Measurements from ENCODE around the gene IDUA. TPM values are rescaled to one million over a fixed set of nuclear protein-coding genes. Genes with fewer than 3 reads are reported as not detected.

Gene IDUA
- total and polyA plus RNA-seq, 9 donors: 11.4 to 21.0 (median 14.0) TPM

- H3K9me3 ChIP-seq (replicated peaks; ENCODE audit: control insufficient read depth, low read depth, low read length): no peaks in the 10 kb centered on the region
- no peak overlapping the region for H3K27ac ChIP-seq (ENCODE audit: low read length)
- no peak overlapping the region for H3K4me3 ChIP-seq (ENCODE audit: low read length)
- H3K36me3 ChIP-seq (ENCODE audit: control insufficient read depth, insufficient read depth, low read length): no peaks in the 10 kb centered on the region
- DNase-seq: no peak
- H3K27me3 ChIP-seq (ENCODE audit: control insufficient read depth, insufficient read depth, low read length): peaks cover 3% of the 10 kb centered on the region
- peaks cover 4% of the 10 kb centered on the region for H3K4me1 ChIP-seq (ENCODE audit: control insufficient read depth, insufficient read depth, low read length)
- 14% methylated on average over 10 of the region's 20 CpGs for WGBS (ENCODE audit: insufficient coverage)
These were observed 7.7 kb upstream of the IDUA start for GRCh38 chr4:978957-979701.

DNA sequence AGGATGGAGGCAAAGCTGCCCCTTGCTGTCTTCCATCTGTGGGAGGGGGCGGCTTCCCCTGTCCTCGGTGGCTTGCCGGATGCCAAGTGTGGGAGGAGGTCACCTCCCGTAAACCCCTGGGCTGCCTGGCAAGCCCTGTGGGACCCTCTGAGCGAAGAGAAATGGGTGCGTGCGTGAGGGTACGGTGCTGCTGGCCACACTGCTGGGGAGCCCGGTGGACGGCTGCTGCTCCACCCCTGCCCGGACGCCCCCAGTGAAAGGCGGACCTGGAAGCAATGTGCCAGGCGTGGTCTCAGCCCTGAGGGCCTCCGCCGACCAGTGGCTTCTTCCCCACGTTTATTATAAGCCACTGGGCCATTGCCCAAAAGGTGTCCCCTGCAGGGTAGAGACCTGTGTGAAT is 4.6 kb upstream of the IDUA start:
- Histone ChIP-seq H3K36me3 (ENCODE audit: control insufficient read depth, insufficient read depth, low read length) (no peaks in the 10 kb centered on the region), H3K27me3 (ENCODE audit: control insufficient read depth, insufficient read depth, low read length) (peaks cover 3% of the 10 kb centered on the region), H3K4me1 (ENCODE audit: control insufficient read depth, insufficient read depth, low read length) (peaks cover 18% of the 10 kb centered on the region), H3K9me3 (replicated peaks; ENCODE audit: control insufficient read depth, low read depth, low read length) (no peaks in the 10 kb centered on the region), H3K4me3 (ENCODE audit: low read length) (no peak overlapping the region), H3K27ac (ENCODE audit: low read length) (no peak overlapping the region)
- 83% methylated on average over 17 of the region's 17 CpGs for WGBS (ENCODE audit: insufficient coverage)
- no peak for DNase-seq

DNA sequence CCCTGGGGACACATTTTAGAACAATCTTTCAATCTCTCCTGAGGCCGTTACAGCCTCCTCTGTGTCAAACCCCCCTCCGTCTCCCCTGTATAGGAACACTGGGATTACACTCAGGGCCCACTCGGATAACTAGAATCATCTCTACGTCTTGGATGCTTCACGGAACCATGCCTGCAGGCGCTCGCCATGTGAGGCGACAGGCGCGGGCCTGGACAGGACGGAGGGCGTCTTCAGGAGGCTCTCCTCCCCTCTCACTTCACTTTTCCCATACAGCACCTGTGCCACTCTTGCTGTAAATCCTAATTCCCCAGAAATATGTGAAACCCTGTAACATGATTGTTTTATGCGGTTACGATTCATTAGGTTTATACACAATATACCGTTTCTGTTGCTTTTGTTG is 4.0 kb upstream of the IDUA start:
- no peaks in the 10 kb centered on the region for H3K36me3 ChIP-seq (ENCODE audit: control insufficient read depth, insufficient read depth, low read length)
- H3K9me3 ChIP-seq (replicated peaks; ENCODE audit: control insufficient read depth, low read depth, low read length): no peaks in the 10 kb centered on the region
- H3K27me3 ChIP-seq (ENCODE audit: control insufficient read depth, insufficient read depth, low read length): peaks cover 3% of the 10 kb centered on the region
- 89% methylated on average over 5 of the region's 15 CpGs for WGBS (ENCODE audit: insufficient coverage)
- H3K4me3 ChIP-seq (ENCODE audit: low read length): no peak overlapping the region
- H3K27ac ChIP-seq (ENCODE audit: low read length): no peak overlapping the region
- no peak for DNase-seq
- H3K4me1 ChIP-seq (ENCODE audit: control insufficient read depth, insufficient read depth, low read length): peaks cover 23% of the 10 kb centered on the region

GRCh38 chr4:984336-985054 is 2.3 kb upstream of the IDUA start:
- no peak overlapping the region for H3K4me3 ChIP-seq (ENCODE audit: low read length)
- peaks cover 22% of the 10 kb centered on the region for H3K4me1 ChIP-seq (ENCODE audit: control insufficient read depth, insufficient read depth, low read length)
- 81% methylated on average over 11 of the region's 15 CpGs for WGBS (ENCODE audit: insufficient coverage)
- H3K27me3 ChIP-seq (ENCODE audit: control insufficient read depth, insufficient read depth, low read length): peaks cover under 1% of the 10 kb centered on the region
- DNase-seq: no peak
- H3K27ac ChIP-seq (ENCODE audit: low read length): no peak overlapping the region
- H3K9me3 ChIP-seq (replicated peaks; ENCODE audit: control insufficient read depth, low read depth, low read length): no peaks in the 10 kb centered on the region
- H3K36me3 ChIP-seq (ENCODE audit: control insufficient read depth, insufficient read depth, low read length): no peaks in the 10 kb centered on the region

- DNase-seq: no peak
- Histone ChIP-seq H3K27me3 (ENCODE audit: control insufficient read depth, insufficient read depth, low read length) (no peaks in the 10 kb centered on the region), H3K27ac (ENCODE audit: low read length) (no peak overlapping the region)
These were observed 1.6 kb upstream of the IDUA start for GRCh38 chr4:985123-985830.

DNA sequence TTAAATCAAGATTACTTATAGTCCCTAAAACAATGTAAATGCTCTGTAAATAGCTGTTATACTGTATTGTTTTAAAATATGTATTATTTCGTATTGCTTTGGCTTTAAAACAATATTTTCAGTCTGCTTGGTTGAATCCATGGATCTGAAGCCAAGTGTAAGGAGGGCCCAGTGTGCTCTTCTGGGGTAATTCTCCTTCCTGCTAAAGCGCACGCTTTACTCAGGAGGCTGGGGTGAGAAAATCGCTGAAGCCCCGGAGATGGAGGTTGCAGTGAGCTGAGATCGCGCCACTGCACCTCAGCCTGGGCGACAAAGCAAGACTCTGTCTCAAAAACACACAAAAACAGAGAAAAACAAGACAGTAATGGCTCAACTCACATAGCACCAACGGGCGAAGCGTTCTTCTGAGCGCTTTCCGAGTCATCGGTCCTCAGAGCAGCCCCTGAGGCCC is 391 bp upstream of the IDUA start:
- H3K27ac ChIP-seq (ENCODE audit: low read length): peak overlapping the region; percentile 31
- DNase-seq: no peak
- WGBS (ENCODE audit: insufficient coverage): 0% methylated on average over 12 of the region's 14 CpGs
- H3K4me1 ChIP-seq (ENCODE audit: control insufficient read depth, insufficient read depth, low read length): peaks cover 19% of the 10 kb centered on the region
- no peaks in the 10 kb centered on the region for H3K9me3 ChIP-seq (replicated peaks; ENCODE audit: control insufficient read depth, low read depth, low read length)
- H3K27me3 ChIP-seq (ENCODE audit: control insufficient read depth, insufficient read depth, low read length): no peaks in the 10 kb centered on the region
- H3K4me3 ChIP-seq (ENCODE audit: low read length): peak overlapping the region; percentile 64
- peaks cover 10% of the 10 kb centered on the region for H3K36me3 ChIP-seq (ENCODE audit: control insufficient read depth, insufficient read depth, low read length)

More at GRCh38 chr4:985123-985830, 1.6 kb upstream of the IDUA start:
- peaks cover 19% of the 10 kb centered on the region for H3K4me1 ChIP-seq (ENCODE audit: control insufficient read depth, insufficient read depth, low read length)
- 30% methylated on average over 19 of the region's 23 CpGs for WGBS (ENCODE audit: insufficient coverage)
- no peak overlapping the region for H3K4me3 ChIP-seq (ENCODE audit: low read length)
- H3K9me3 ChIP-seq (replicated peaks; ENCODE audit: control insufficient read depth, low read depth, low read length): no peaks in the 10 kb centered on the region
- H3K36me3 ChIP-seq (ENCODE audit: control insufficient read depth, insufficient read depth, low read length): peaks cover 4% of the 10 kb centered on the region

- no peak overlapping the region for H3K27ac ChIP-seq (ENCODE audit: low read length)
- 63% methylated on average over 35 of the region's 37 CpGs for WGBS (ENCODE audit: insufficient coverage)
- no peak for DNase-seq
These were observed 1.0 kb downstream of the IDUA start for GRCh38 chr4:987624-988513.

DNA sequence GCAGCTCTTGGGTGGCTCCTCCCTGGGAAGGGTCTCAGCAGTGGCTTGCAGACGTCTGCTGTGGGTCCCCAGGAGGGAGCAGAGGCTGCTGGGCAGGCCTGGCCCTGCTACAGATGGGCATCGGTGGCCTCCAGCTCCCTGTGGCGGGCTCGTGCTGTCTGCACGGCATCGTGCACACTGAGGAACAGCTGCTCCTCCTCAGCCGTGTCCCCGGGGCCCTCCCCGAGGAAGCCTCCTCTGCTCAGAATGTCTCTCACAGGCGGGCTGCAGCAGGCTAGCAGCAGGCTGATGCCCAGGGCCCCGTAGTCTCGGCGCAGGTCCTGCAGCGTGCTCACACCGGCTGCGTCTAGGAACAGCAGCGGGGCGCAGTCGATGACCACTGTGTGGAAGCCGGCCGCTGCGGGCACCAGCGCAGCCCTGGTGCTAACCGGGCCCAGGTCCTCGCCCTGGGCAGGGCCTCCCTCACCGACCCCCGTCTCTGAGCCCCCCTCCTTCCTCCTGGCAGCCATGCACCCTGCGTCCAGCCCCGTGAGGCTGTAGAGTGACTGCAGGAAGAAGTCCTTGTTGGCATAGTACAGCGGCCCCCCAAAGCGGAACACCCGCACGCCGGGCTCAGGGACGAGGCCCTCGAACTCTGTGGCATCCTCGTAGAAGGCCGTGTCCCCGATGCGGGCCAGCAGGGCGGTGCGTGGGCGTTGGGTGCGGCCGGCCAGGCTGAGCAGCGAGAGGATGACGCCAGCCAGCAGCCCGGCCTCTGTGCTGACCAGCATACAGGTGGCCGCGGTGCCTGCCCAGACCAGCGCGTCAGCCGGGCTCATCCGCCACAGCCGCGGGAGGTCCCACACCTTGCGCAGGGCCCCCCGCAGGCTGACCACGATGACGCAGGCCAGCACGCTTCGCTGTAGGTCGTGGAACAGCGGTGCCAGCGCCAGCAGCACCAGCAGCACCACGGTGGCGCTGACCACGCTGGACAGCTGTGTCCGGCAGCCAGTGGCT is 2.2 kb downstream of the IDUA start:
- Histone ChIP-seq H3K36me3 (ENCODE audit: control insufficient read depth, insufficient read depth, low read length) (peaks cover 10% of the 10 kb centered on the region), H3K27me3 (ENCODE audit: control insufficient read depth, insufficient read depth, low read length) (no peaks in the 10 kb centered on the region), H3K27ac (ENCODE audit: low read length) (no peak overlapping the region), H3K9me3 (replicated peaks; ENCODE audit: control insufficient read depth, low read depth, low read length) (no peaks in the 10 kb centered on the region), H3K4me3 (ENCODE audit: low read length) (no peak overlapping the region), H3K4me1 (ENCODE audit: control insufficient read depth, insufficient read depth, low read length) (peaks cover 25% of the 10 kb centered on the region)
- WGBS (ENCODE audit: insufficient coverage): 83% methylated on average over 66 of the region's 69 CpGs
- DNase-seq: no peak

More at GRCh38 chr4:987624-988513, 1.0 kb downstream of the IDUA start:
- Histone ChIP-seq H3K36me3 (ENCODE audit: control insufficient read depth, insufficient read depth, low read length) (peaks cover 10% of the 10 kb centered on the region), H3K4me3 (ENCODE audit: low read length) (peak overlapping the region; percentile 64), H3K9me3 (replicated peaks; ENCODE audit: control insufficient read depth, low read depth, low read length) (no peaks in the 10 kb centered on the region), H3K4me1 (ENCODE audit: control insufficient read depth, insufficient read depth, low read length) (peaks cover 25% of the 10 kb centered on the region), H3K27me3 (ENCODE audit: control insufficient read depth, insufficient read depth, low read length) (no peaks in the 10 kb centered on the region)

All from muscle of leg (tissue), 11 donors.